Activated effector memory CD4-positive, alpha-beta T cell treated with Interleukin-2 at 50 U/mL for 16 hours (primary cell): ENCODE results near the gene GSG1L2.
"Not testable (repeated sequence)": the region's sequence is repeated elsewhere in the genome, so short reads cannot be mapped to it uniquely, and the experiment has no call there.

ENCODE experiments used
- DNase-seq: peaks from one replicate; pipeline ENCODE4 v3.0.0-alpha.2; 2020

GSG1L2 gene

DNA sequence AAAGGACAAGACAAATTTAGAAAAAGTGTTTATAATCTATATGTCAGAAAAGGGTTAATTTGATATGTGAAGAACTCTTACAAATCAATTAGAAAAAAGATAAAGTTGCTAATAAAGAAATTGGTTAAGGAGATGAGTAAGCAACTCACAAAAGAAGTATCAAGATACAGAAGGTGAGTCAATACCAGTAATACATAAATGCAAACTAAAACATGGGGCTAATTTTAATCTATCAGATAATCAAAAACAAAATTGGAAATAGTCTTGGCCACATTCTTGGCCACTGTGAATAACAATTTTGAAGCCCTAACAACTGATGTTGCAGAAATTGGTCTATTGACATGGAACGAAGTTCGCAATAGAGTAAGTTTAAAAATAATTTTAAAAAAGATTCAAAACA is 37.3 kb downstream of the GSG1L2 start:
- no peak for DNase-seq

DNA sequence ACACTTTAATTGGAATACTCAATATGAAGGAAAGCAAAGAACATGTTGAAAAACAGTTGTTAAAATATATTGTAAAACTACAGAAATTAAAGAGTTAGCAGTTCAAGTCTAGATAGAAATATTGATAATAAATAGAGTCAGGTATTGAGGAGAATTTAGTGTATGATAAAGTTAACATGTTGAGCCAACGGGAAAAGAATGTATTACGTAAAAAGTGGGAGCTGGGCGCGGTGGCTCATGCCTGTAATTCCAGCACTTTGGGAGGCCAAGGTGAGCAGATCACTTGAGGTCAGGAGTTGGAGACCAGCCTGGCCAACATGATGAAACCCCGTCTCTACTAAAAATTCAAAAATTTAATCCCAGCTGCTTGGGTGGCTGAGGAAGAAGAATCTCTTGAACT is 38.4 kb downstream of the GSG1L2 start:
- not testable (repeated sequence) for DNase-seq

DNA sequence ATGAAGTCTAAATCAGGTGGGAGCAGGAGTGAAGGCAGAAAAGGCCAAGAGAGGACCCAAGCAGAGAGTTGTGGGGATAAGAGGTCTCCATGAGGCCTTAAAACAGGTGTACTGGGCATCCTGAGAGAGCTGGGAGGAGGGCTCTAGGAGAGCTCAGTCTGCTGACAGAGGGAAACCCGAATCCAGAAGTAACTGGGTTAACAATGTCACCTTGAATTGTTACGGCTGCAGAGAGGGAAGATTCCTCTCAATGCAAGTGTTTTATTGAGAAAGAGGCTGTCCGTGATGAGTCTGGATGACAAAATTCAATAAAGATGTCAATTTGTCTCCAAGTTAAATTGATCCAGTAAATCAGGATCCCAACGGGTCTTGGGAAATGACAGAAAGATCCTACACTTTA is 38.8 kb downstream of the GSG1L2 start:
- no peak for DNase-seq

DNA sequence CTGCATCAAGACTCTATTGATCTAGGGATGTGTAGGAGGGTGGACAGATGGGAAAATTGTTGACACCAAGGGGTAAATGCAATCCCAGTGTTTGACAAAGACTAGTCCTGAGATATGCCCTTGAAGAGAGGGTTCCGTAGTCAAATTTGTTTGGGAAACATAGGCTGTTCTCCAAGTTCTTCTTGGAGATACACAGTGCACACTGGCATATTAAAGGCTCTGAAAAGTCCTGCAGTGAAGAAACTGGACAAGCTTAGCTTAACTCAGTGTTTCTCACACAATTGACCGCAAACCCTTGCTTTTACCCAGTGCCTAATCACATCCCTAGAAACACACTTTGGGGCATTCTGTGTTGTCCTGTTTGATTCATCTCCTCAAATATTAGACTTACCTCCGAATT is 41.3 kb downstream of the GSG1L2 start:
- DNase-seq: no peak

GRCh38 chr17:9776911-9777310 is 45.0 kb downstream of the GSG1L2 start:
- DNase-seq: no peak

GRCh38 chr17:9772658-9773057 is 49.2 kb downstream of the GSG1L2 start:
- DNase-seq: no peak

DNA sequence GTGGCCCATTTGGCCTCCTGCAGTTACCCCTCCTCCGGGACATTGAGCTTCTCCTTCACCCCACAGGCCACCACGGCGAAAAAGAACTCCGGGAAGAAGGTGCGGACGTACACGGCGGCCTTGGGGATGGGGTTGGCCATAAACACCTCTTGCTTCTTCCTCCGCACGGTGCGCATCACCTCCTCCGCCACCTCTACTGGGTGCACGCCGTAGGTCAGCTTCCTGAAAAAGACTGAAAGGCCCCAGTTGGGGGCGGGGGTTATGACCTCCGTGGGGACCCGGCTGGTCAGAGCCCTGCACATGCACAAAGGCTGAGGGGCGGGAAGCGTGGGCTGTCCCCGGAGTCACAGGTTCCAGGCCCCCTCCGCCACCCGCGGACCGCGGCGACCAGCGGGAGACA is 50.4 kb downstream of the GSG1L2 start:
- no peak for DNase-seq

- no peak for DNase-seq
Observed at GRCh38 chr17:9769036-9769695, 52.7 kb downstream of the GSG1L2 start.

DNA sequence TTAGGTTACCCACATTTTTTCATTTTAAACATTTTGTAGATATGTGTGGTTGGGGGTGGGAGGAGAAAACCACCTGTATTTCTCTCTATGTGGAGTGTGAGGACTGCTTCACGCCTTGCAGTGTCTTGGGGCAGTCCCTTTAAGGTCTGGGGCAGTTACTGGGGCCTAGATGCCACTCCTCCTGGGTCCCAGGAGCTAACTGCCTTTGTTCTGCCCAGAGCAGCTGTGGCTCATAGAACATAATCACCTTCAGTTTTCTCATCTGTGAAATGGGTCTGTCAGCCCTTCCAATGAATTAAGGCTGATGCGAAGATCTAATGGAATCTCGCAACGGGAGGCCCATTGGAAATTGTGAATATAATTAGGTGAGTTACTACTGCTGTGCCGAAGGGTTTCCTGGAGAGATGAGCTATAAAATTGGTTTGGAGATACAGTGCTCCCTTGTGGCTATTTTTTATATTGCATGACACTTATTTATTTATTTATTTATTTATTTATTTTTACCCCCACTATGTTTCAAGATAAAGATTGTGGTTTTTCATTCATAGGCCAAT is 53.4 kb downstream of the GSG1L2 start:
- DNase-seq: no peak

GRCh38 chr17:9767432-9767991 is 54.4 kb downstream of the GSG1L2 start:
- no peak for DNase-seq

DNA sequence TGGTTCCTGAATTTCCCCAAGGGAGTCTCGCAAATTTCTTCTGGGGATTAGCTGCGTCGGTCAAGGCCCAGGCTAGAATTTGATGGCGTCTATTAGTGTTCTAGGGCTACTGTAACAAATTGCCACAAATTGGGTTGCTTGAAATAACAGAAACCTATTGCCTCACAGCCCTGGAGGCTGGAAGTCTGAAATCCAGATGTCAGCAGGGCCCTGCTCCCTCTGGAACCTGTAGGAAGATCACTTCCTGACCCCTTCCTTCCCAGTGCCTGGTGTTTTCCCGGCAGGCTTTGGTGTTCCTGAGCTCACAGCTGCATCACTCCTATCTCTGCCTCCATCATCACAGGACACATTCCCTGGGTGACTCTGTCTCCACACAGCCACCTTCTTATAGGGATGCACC is 54.9 kb downstream of the GSG1L2 start:
- DNase-seq: no peak

GRCh38 chr17:9765322-9765721 is 56.6 kb downstream of the GSG1L2 start:
- DNase-seq: no peak

DNA sequence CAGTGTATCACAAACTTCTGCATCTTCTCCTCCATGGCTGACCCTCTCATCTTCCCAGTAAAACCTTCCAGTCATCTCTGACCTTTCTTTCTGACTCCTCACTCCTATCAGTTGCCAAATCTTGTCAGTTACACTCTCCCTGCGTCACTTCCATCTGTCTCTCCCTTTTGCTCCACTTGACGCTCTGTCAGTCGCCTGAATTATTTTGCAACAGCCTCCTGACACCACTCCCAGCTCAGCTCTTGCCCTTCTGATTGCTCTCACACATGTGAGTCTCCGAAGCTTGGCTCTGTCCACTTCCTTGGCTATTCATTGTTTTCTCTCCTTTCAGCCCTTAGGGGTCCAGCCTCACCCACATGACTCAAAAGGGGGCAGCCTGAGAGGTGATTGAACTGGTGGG is 58.2 kb downstream of the GSG1L2 start:
- DNase-seq: no peak

DNA sequence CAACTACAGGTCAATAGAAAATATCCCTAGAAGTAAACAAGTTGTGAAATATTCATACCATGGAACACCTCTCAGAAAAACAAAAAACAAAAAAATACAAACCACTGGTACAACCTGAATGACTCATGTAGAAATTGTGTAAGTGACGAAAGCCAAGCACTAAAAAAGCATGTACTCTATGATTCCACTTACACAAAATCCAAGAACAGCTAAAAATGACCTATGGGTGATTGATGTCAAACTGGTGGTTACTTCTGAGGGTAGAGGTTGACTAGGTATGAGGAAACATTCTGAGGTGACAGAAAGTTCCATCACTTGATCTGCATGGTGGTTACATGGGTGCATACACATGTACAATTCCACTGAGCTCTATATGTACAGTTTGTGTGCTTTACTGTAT is 61.6 kb downstream of the GSG1L2 start:
- no peak for DNase-seq

DNA sequence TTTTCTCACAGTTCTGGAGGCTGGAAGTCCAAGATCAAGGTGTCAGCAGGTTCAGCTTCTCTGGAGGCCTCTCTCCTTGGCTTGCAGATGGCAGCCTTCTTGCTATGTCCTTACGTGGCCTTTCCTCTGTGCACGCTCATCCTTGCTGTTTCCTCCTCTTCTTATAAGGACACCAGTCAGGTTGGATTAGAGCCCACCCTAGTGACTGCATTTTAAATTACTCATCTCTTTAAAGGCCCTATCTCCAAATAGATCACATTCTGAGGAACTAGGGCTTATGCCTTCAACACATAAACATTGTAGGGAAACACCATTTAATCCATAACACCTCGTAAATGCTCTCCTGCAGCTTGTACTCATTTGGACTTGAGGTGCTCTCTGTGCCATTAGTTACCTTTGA is 66.8 kb downstream of the GSG1L2 start:
- DNase-seq: no peak
